ENCODE results near the gene ZNF662. TPM values are rescaled to one million over a fixed set of nuclear protein-coding genes. Genes with fewer than 3 reads are reported as not detected.

Gene ZNF662
- total RNA-seq, 1 donor from 2014 or later, result 7.7 TPM

DNA sequence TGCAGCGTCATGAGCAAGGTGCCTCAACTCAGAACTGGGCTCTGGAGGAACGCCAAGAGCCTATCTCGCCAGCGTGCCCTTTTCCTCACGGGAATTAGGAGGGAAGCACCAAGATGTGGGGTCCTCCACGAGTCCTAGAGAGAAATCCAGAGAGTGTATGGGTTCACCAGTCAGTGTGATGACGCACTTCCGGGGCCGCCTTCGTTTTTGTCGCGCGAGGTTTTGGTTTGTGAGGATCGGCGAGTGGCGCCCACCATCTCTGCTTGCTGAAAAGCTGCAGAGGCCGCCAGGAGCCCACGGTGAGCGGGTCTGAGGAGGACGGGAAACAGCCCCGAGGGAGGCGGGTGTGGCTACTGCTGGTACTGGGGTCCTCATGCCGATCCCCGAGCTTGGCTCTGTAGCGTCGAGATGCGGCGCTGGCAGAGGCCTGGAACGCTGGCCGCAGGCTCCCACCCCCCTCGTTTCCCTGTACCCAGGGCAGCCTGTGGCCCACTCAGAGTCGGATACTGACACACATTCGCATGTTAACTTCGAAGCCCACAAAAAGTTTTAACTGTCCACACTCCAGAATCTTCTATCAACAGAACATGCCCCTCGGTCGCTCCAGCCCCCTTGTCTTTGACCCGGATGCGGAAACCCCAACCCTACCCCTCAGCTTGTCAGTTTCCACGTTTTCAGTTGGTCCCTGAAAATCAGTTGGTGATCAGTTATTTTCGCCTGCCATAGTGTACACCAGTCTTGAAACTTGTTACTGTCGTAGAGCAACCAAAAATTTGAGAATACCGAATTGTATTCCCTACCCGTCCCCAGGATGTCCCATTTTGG, 30.4 kb downstream of the ZNF662 start:
- Histone ChIP-seq H3K36me3 (no peaks in the 10 kb centered on the region), H3K9me3 (no peaks in the 10 kb centered on the region), H3K4me1 (no peaks in the 10 kb centered on the region), H3K4me3 (peak overlapping the region; percentile 36 to 54), H3K27me3 (no peaks in the 10 kb centered on the region), H3K27ac (no peak overlapping the region)
- TF ChIP-seq CTCF (IDR thresholded peaks at IDR 0.05), result no peak
- peak in 1 of 2 donors; percentile 75 for DNase-seq (ENCODE audit: low spot score in 2 of 2)
- intact Hi-C loops (cut with DNase I), result no loop called here

- Histone ChIP-seq H3K27ac (no peak overlapping the region), H3K4me1 (no peaks in the 10 kb centered on the region), H3K9me3 (no peaks in the 10 kb centered on the region), H3K27me3 (no peaks in the 10 kb centered on the region), H3K36me3 (no peaks in the 10 kb centered on the region), H3K4me3 (no peak overlapping the region)
- no peak for TF ChIP-seq CTCF (IDR thresholded peaks at IDR 0.05)
- no peak for DNase-seq (ENCODE audit: low spot score in 2 of 2)
- intact Hi-C loops (cut with DNase I), result no loop called here
Observed at GRCh38 chr3:42937334-42937733, 31.4 kb downstream of the ZNF662 start.

- H3K9me3 ChIP-seq, result no peaks in the 10 kb centered on the region
- no peak for TF ChIP-seq CTCF (IDR thresholded peaks at IDR 0.05)
- intact Hi-C loops (cut with DNase I), result no loop called here
- H3K27me3 ChIP-seq, result no peaks in the 10 kb centered on the region
- H3K4me3 ChIP-seq, result no peak overlapping the region
- no peak for DNase-seq (ENCODE audit: low spot score in 2 of 2)
- no peaks in the 10 kb centered on the region for H3K36me3 ChIP-seq
- H3K4me1 ChIP-seq, result no peaks in the 10 kb centered on the region
- no peak overlapping the region for H3K27ac ChIP-seq
Observed at GRCh38 chr3:42942693-42943092, 36.8 kb downstream of the ZNF662 start.

DNA sequence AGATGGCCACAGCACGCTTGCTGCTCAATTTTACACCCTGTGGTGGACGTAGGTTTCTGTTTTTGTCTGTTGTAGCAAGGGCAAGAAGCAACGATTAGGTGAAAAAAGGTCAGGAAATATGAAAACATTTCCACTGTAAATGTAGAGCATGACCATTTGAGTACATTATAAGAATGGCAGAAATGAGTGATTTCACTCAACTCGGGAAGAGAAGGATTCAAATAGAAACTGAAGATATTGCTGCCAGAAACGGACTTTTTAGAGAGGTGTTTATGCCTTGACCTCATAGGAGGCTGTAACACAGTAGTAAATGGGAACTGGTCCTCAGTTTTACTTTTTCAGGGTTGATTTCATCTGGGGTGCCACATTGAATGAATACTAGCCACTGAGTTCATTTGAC, 40.1 kb downstream of the ZNF662 start:
- no peaks in the 10 kb centered on the region for H3K36me3 ChIP-seq
- H3K27ac ChIP-seq, result no peak overlapping the region
- no peaks in the 10 kb centered on the region for H3K27me3 ChIP-seq
- H3K4me3 ChIP-seq, result no peak overlapping the region
- TF ChIP-seq CTCF (IDR thresholded peaks at IDR 0.05), result no peak
- H3K9me3 ChIP-seq, result no peaks in the 10 kb centered on the region
- no peaks in the 10 kb centered on the region for H3K4me1 ChIP-seq
- DNase-seq (ENCODE audit: low spot score in 2 of 2), result no peak
- intact Hi-C loops (cut with DNase I), result no loop called here

DNA sequence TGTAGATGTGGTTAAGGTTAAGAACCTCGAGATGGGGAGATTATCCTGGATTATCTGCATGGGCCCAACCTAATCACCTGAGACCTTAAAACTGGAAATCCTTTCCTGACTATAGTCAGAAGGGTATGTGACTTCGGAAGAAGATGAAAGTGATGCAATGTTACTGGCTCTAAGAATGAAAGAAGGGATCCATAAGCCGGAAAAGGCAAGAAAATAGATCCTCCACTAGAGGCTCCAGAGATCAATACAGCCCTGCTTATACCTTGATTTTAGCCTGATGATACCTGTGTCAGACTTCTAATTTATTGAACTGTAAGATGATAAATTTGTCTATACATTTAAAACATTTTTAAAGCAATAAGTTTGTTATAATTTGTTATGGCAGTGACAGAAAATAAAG, 51.6 kb downstream of the ZNF662 start:
- intact Hi-C loops (cut with DNase I), result no loop called here
- TF ChIP-seq CTCF (IDR thresholded peaks at IDR 0.05), result no peak

More for the DNA sequence above, 51.6 kb downstream of the ZNF662 start:
- DNase-seq (ENCODE audit: low spot score in 2 of 2), result no peak
- no peak overlapping the region for H3K4me3 ChIP-seq
- no peaks in the 10 kb centered on the region for H3K9me3 ChIP-seq
- no peaks in the 10 kb centered on the region for H3K27me3 ChIP-seq
- no peaks in the 10 kb centered on the region for H3K36me3 ChIP-seq
- H3K4me1 ChIP-seq, result no peaks in the 10 kb centered on the region
- H3K27ac ChIP-seq, result no peak overlapping the region

Data from ascending aorta (tissue), 2 donors.